Measurements from ENCODE around the gene AMPD2.

AMPD2 gene

DNA sequence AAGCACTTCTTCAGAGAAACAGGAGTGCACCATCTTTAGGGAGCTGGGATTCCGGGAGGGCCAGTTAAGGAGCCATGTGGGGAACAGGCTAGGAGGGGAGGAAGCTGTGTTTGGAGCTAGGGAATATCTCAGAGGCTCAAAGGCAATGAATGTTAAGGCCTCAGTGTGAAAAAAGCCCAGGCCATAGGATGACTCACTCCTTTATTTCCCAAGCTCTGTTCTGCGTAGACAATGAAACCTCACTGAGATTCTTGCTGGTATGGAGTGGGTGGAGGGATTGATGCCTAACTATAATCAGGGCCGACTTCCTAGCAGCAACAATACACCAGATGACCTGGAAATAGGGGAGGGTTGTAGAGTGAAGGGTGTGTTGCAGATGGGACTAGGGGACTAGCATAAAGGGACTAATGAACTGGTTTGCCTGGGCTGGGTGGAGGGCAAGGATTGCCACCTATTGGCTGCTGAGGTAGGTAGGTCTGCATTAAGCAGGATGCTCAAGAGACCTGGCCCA lies 2.3 kb upstream of the AMPD2 start:
- no peak for DNase-seq (ENCODE audit: low spot score)

GRCh38 chr1:109618661-109619575 lies 719 bp upstream of the AMPD2 start:
- DNase-seq (ENCODE audit: low spot score), result peak; percentile 36

DNA sequence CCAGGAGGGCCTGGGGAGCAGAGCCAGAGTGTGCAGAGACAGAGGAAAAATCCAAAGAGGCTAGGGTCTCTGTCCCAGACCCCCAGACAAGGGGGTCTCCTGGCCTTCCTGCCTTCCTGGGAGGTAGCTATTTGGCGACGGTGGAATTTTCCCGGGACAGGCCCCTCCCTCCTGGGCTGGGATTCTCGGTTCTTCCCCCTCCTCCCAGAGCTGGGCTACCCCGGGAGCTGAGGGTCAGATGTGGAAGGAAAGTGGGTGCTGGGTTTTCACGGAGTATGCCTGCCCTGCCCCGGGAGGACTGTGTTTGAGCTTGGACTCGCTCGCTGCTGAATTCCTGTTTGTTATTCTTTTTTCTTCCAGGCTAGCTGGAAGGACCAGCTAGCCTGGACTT lies 759 bp downstream of the AMPD2 start:
- peak; percentile 29 for DNase-seq (ENCODE audit: low spot score)

DNA sequence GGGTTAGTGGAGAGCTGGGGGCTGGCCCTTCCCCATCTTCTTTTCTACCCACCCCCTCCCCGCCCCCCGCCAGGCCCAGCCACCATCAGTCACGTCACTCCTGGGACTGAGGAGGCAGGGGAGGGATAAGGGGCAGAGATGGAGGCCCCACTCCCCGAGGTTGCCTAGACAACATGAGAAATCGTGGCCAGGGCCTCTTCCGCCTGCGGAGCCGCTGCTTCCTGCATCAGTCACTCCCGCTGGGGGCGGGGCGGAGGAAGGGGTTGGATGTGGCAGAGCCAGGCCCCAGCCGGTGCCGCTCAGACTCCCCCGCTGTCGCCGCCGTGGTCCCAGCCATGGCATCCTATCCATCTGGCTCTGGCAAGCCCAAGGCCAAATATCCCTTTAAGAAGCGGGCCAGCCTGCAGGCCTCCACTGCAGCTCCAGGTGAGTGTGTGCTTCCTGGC lies 1.2 kb downstream of the AMPD2 start:
- peak; percentile 65 for DNase-seq (ENCODE audit: low spot score)

- no peak for DNase-seq (ENCODE audit: low spot score)
Observed at GRCh38 chr1:109621379-109622136, 1.9 kb downstream of the AMPD2 start.

- DNase-seq (ENCODE audit: low spot score), result no peak
Observed at GRCh38 chr1:109622137-109622892, 2.7 kb downstream of the AMPD2 start.

DNA sequence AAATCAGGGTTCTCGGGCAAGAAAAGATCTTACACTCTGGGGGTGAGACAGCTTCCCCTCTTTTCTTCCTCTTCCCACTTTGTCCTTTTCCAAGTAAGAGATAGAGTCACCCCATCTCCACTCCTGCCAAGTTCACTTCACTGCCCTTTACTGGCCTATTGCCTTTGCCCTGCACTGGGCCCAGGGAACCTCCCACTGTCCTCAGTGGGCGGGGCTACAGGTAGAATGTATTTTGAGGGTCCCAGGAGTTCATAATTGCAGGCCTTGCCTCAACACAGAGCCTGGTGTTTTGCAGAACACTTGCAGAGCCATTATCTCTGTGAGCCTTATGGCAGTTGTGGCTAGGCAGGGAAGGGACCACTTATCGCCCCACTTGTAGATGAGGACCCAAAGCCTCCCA lies 3.3 kb downstream of the AMPD2 start:
- no peak for DNase-seq (ENCODE audit: low spot score)

DNA sequence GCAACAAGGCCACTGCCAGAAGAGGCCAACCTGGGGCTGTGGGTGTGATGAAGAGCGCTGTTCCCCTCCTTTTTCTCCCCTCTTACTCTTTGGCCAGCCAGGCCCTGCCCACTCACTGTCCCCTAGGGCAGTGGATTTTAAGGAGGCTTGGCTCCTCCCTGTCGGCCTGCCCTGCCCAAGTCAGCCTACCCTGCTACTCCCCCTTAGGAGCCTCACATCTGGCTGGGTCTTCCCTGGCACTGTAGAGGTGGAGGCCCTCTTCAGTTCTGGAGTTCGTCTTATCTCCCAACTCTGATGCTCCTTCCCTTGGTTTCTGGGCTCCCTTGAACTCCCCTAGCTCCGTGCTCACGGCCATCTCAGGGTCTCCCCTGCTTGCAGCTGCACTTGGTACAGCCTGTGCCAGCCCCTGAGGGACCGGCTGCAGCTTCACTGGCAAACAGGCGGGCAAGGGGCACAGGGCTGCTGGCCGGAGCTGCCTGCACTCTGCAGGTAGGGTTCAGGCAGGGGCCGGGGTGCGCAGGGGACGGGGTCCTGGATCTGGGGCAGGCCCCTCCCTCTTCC lies 4.0 kb downstream of the AMPD2 start:
- peak; percentile 39 for DNase-seq (ENCODE audit: low spot score)

- DNase-seq (ENCODE audit: low spot score), result peak; percentile 46
Observed at GRCh38 chr1:109624201-109625010, 4.8 kb downstream of the AMPD2 start.

DNA sequence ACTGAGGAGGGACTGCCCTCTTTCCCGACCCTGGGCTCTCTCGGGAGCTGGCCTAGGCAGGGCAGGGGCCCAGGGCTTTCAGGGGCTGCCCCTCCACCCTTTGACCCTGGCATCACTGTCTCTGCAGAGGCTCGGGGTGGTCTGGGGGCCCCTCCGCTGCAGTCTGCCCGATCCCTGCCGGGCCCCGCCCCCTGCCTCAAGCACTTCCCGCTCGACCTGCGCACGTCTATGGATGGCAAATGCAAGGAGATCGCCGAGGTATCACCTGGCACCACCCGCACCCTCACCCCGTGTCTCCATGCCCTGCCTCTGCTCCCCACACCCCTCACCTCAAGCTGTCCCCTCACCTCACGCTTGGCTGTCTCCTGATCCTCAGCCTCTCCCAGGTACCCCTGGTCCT lies 5.5 kb downstream of the AMPD2 start:
- DNase-seq (ENCODE audit: low spot score), result no peak

GRCh38 chr1:109625601-109626560 lies 6.2 kb downstream of the AMPD2 start:
- DNase-seq (ENCODE audit: low spot score), result peak; percentile 46

GRCh38 chr1:109626682-109627408 lies 7.2 kb downstream of the AMPD2 start:
- no peak for DNase-seq (ENCODE audit: low spot score)

DNA sequence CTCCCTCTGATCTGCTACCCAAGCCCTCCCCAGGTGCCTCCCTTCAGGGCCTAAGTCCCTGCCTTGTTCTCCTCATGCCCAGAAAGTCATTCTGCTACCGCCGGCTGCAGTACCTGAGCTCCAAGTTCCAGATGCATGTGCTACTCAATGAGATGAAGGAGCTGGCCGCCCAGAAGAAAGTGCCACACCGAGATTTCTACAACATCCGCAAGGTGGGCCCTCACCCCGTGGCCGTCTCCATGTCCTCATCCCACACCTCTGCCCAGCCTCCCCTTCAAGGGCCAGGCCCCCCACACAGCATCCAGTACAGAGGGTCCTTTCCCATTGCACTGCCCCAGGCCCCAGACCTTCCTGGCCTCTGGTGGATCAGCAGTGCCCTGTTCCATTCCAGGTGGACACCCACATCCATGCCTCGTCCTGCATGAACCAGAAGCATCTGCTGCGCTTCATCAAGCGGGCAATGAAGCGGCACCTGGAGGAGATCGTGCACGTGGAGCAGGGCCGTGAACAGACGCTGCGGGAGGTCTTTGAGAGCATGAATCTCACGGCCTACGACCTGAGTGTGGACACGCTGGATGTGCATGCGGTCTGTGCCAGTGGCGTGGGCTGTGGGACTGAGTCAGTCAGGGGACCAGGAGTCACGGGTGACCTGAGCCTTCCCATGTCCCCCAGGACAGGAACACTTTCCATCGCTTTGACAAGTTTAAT lies 8.2 kb downstream of the AMPD2 start:
- no peak for DNase-seq (ENCODE audit: low spot score)

- DNase-seq (ENCODE audit: low spot score), result no peak
Observed at GRCh38 chr1:109628540-109629321, 9.1 kb downstream of the AMPD2 start.

- no peak for DNase-seq (ENCODE audit: low spot score)
Observed at GRCh38 chr1:109629372-109630030, 9.9 kb downstream of the AMPD2 start.

DNA sequence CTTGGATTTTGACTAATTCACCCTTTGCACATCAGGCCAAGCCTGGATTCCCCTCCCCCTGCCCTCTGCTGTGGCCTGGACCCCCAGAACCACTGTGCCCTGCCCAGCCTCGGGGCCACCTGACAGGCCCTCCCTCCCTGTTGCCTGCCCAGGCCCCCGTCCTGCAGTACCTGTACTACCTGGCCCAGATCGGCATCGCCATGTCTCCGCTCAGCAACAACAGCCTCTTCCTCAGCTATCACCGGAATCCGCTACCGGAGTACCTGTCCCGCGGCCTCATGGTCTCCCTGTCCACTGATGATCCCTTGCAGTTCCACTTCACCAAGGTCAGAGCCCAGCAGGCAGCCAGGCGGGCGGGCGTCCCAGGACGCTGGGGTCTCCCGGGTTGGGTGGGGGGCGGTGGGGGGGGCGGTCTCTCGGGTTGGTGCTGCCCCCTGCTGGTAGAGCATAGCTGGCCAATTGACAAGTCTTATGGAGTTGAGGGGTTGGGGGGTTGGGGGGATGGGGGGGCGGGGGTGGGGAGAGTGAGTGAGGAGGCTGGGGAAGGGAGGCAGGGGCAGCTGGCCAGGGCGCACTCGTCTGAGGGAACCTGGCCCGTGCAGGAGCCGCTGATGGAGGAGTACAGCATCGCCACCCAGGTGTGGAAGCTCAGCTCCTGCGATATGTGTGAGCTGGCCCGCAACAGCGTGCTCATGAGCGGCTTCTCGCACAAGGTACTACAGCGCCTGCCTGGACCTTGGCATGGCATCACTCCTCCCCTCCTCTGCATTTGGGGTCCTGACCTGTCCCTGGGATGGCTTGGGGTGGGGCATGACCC lies 10.7 kb downstream of the AMPD2 start:
- peak; percentile 52 for DNase-seq (ENCODE audit: low spot score)
